Endothelial cell of hepatic sinusoid (primary cell): ENCODE data around the gene GDAP1L1.

ENCODE experiments used
- in situ Hi-C: cut with HindIII; loops from 2 replicates; pipeline ENCODE4 v1.10.0; 2017; ENCODE audit warnings: low sequenced_read_pairs

GDAP1L1 gene

DNA sequence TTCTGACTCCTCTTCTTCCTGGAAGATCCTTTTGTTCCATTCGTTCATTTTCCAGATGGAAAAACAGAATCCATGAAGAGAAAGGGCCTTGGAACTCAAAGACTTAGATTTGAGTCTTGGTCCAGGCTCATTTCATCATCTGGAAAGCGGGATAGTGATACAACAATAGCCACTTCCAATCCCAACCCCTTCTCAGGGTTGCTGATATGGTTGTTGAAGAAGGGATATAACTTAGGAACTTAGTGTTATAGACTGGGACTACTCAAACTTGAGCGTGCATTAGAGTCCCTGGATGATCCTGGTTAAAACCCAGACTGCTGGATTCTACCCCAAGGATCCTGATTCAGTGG is 1.3 kb downstream of the GDAP1L1 start:
- in situ Hi-C loops = no loop called here

DNA sequence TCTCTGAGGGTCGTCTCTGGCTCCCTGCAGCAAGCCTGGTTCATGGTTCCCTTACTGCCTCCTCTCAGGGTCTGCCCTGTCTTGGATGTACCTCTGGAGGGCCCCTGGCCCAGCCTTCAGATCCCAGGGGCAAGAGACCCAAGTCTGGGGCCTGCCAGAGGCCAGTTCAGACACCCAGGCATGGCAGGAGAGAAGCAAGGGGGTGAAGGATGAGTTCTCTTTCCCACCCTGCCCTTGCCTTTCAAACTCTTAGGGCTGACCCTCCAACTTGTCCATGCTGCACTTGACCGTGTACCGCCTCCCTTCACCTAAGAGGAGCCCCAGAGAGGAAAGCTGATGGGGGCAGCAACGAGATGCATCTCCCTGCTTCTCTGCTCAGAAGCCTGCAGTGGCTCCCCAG is 4.2 kb downstream of the GDAP1L1 start:
- in situ Hi-C loops = no loop called here

DNA sequence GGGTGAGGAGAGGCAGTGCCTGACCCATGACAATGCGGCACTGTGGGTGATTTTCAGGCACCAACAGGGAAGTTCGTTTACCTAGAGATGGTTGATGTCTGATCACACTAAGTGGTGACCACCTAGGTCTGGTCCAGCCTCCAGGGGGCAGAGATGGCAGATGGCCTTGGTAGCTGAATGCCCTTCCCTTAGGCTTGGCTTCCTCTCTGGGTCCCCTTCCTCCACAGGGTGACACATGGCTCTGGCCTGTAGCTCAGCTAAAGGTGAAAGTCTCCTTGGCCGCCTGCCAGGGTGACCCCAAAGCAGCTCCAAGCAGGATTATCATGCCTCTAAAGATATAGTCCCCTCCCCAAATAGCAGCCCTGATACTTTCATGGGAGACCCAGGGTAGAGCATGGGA is 6.4 kb downstream of the GDAP1L1 start:
- in situ Hi-C loops = no loop called here

DNA sequence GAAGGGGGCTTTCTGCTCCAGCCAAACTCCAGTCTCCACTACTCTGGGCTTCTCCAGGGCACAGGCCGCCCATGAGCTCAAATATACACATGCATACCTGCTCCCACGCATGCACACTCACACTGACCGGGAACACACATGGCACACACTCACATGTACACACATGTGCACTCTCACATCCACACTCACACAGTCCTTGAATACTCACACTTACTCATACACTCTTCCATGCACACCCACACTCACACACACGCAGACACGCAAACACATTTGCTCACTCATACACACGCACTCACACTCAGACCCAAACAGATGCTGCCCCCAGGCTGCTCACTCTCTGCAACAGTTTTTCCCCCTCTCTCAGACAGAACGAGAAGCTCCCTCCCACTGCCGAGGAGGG is 7.0 kb downstream of the GDAP1L1 start:
- in situ Hi-C loops = no loop called here

DNA sequence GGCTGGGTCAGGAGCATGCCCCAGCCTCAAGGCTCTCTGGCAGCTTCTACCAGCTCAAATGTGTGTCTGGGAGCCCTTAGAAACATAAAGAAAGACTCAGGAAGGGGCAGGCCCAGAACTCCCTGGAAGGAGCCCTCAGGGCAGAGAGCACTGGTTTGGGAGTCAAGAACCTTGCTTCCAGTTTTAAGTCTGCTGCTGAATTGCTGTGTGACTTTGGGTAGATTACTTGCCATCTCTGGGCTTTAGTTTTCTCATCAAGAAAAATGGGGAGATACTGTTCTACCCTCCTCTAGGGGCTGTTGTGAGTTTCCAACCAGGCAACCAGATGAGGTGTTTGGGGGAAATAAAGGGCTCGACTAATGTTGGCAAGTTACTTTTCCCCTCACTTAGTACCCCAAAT is 8.8 kb downstream of the GDAP1L1 start:
- in situ Hi-C loops = no loop called here

DNA sequence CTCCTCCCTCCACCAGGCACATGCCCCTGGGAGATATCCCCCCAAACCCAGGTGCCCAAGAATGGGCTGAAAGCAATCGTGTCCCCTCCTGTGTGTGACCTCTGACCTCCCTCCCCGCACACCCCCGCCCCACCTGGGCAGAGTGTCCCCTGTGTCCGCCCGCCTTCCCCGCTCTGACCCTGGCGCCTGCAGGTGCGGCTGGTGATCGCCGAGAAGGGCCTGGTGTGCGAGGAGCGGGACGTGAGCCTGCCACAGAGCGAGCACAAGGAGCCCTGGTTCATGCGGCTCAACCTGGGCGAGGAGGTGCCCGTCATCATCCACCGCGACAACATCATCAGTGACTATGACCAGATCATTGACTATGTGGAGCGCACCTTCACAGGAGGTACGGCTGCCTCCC is 9.9 kb downstream of the GDAP1L1 start:
- in situ Hi-C loops = no loop called here

- in situ Hi-C loops = no loop called here
Observed at GRCh38 chr20:44258226-44258890, 11.2 kb downstream of the GDAP1L1 start.

DNA sequence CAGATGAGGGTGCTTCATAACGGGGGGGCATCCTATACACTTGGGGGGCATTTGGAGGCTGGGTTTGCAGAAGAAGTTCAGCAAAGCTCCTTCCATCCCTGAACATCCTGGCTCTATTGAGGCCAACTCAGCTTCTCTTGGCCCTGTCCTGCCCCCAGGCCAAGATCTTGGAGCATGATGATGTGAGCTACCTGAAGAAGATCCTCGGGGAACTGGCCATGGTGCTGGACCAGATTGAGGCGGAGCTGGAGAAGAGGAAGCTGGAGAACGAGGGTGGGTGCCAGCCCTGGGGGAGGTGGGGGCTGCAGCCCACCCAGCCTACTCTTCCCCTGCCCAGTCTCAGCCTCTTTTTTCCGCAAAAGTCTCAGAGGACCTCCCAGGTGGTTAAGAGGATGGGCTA is 17.2 kb downstream of the GDAP1L1 start:
- in situ Hi-C loops = no loop called here

DNA sequence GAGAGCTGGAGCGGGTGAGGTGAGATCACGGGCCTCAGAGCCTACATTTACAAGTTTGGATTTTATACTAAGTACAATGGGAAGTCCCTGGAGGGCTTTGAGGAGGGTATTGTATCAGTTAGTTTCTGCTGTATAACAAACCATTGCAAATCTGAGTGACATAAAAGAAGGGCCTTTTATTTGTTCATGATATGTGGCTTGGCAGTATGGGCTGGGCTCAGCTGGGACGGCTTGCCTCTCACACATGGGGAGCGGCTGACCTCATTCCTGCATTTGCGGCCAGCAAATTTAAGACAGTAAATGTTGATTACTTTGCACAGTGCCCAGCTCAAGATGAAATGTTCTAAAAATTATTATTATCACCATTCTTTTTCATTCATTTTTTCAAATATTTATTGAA is 21.7 kb downstream of the GDAP1L1 start:
- in situ Hi-C loops = no loop called here

- in situ Hi-C loops = no loop called here
Observed at GRCh38 chr20:44271915-44272663, 25.0 kb downstream of the GDAP1L1 start.

- in situ Hi-C loops = no loop called here
Observed at GRCh38 chr20:44273231-44274215, 26.4 kb downstream of the GDAP1L1 start.

- in situ Hi-C loops = no loop called here
Observed at GRCh38 chr20:44274303-44275017, 27.4 kb downstream of the GDAP1L1 start.

DNA sequence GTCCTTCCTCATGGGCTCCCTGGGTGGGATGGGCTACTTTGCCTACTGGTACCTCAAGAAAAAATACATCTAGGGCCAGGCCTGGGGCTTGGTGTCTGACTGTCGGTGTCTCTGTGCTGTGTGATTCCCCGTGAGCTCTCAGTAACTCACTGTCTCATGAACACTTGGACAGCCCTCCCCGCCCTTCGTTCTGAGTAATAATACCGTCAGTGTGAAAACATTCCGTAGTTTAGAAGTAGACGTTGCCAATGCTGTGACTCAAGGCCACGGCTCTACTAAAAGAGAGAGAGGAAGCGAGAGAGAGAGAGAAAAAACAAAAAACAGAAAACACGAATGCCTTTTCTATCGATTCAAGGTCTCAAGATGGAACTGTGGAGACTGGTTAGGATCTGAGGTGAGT is 32.1 kb downstream of the GDAP1L1 start:
- in situ Hi-C loops = no loop called here

GRCh38 chr20:44280387-44280786 is 33.3 kb downstream of the GDAP1L1 start:
- in situ Hi-C loops = loop anchor here (5.0 kb wide), 1 partner anchor 42 kb away; no protein-coding TSS in a partner anchor

DNA sequence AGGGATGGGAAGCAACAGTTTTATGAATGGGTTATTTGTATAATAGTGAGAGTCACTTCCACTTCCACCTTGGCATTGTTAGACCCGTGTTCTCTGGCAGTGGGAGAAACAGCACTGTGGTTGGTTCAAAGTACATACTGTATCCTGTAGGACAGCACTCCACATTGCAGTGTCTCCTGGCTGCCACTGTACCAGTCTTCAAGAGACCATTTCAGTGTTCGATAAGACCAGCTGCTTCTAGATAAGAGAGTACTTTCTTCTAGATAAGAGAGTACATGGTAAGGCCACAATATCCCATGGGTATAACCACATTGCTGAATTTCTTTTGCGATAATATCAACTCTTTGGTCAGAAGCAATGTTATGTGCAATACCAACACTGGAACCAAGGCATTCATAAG is 35.1 kb downstream of the GDAP1L1 start:
- in situ Hi-C loops = loop anchor here (5.0 kb wide), 1 partner anchor 40 kb away; no protein-coding TSS in a partner anchor

DNA sequence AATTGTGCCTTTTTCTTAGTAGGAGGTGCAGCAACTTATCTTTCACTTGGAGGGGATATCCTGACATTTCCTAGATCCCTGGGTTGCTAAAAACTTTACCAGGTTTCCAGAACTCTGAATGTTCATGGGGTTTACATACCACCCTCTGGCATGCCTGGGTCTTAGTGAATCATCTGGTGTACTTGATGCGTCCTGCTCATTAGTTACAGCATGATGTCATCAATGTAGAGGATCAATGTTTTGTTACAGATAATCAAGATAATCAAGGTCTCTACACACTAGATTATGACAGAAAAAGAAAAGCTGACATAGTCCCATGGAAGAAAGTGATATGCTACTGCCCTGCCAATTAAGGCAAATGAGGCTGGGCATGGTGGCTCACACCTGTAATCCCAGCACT is 36.9 kb downstream of the GDAP1L1 start:
- in situ Hi-C loops = loop anchor here (5.0 kb wide), 1 partner anchor 38 kb away; no protein-coding TSS in a partner anchor

DNA sequence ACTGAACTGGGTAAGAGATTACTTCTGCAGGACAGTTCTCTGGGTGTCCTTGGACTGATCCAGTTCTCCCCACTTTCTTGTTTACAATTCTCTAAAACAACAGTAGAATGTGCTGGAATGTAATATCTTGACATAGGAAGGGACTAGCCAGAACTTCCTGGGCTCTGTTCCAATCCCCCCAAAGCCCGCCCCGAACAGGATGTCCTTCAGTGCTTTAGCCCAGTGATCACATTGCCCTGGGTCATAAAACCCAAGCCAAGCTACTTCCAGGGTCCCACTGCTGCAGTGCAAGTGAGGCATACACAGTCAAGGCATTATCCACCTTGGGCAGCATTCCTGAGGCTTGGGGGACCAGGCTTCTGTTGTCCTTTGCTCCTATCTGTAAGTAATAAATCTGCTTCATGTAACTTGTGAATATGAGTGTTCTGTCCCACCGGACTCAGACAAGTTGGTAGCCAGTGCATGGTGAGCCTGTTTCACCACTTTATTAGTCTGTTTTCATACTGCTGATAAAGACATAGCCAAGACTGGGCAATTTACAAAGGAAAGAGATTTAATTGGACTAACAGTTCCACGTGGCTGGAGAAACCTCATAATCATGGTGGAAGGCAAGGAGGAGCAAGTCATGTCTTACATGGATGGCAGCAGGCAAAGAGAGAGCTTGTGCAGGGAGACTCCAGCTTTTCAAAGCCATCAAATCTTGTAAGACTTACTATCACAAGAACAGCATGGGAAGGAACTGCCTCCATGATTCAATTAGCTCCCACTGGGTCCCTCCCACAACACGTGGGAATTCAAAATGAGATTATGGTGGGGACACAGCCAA is 40.4 kb downstream of the GDAP1L1 start:
- in situ Hi-C loops = no loop called here

- in situ Hi-C loops = no loop called here
Observed at GRCh38 chr20:44288252-44288651, 41.1 kb downstream of the GDAP1L1 start.

GRCh38 chr20:44291754-44292153 is 44.6 kb downstream of the GDAP1L1 start:
- in situ Hi-C loops = no loop called here

DNA sequence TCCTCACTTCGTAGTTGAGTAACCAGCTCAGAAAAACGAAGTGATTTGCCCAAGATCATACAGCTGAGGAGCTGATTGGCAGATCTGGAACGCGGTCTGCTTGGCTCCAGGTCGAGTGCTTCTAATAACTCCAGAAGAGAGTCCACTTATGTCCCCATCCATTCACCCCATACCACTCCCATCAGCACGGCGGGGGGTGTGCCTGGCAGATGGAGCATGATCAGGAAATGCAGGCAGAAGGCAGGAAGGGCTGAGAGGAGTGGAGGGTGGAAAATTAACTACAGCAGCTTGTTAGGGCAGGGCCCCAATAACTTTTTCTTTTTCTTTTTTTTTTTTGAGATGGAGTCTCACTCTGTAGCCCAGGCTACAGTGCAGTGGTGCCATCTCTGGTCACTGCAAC is 48.9 kb downstream of the GDAP1L1 start:
- in situ Hi-C loops = no loop called here
